Measurements from ENCODE around the gene ITGA4.

DNA sequence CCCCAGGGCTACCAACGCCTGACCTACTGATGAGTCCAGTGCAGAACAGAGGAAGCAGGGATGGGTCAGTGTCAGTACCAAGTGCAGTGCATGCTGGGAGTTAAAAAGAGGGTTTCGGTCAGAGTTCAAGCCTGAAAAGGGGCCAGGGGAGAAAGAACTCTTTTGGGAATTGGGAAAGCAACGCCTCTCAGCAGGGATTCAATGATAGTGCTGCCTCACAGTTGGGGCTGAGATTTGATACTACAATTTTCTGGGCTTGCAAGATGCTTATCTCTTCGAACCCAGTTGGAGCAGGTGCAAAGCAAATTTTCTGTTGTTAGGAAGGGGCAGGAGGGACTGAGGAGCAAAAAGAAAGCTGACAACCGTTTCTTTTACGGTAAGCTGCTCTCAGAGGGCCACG lies 117.1 kb downstream of the ITGA4 start:
- TF ChIP-seq CTCF (IDR thresholded peaks at IDR 0.05) (no peak), POLR2A (IDR thresholded peaks at IDR 0.05) (no peak)
